Upper lobe of right lung (tissue), 1 donor: ENCODE results near the gene SMIM33. TPM values are rescaled to one million over a fixed set of nuclear protein-coding genes. Genes with fewer than 3 reads are reported as not detected.

Experiments used
- ATAC-seq: fragments of 200-7000 bp; cut with Tn5 transposase; one replicate; pipeline ENCODE4 v1.9.1; 2020; ENCODE audit warnings: mild to moderate bottlenecking, moderate library complexity
- DNase-seq: peaks from one replicate; pipeline ENCODE4 v3.0.0-alpha.2; 2020
- H3K27ac ChIP-seq: fragments of 200-600 bp; one replicate; pipeline ENCODE4 v1.8.0; 2022
- H3K27me3 ChIP-seq: fragments of 200-600 bp; one replicate; pipeline ENCODE4 v1.8.0; 2022; ENCODE audit warnings: mild to moderate bottlenecking
- H3K36me3 ChIP-seq: fragments of 200-600 bp; one replicate; pipeline ENCODE4 v1.8.0; 2022
- H3K4me1 ChIP-seq: fragments of 200-600 bp; one replicate; pipeline ENCODE4 v1.8.0; 2022
- H3K4me3 ChIP-seq: fragments of 200-600 bp; one replicate; pipeline ENCODE4 v1.8.0; 2022; ENCODE audit warnings: mild to moderate bottlenecking
- H3K9me3 ChIP-seq: fragments of 200-600 bp; one replicate; pipeline ENCODE4 v1.8.0; 2022
- intact Hi-C: fragments of 100-400 bp; cut with DNase I; formaldehyde crosslinking; loops from one replicate; pipeline ENCODE4 v1.11.0; 2022
- total RNA-seq: library from RNA; stranded (reverse); fragmentation: NEBNext Ultra II Directional; extraction: Animal tissue kit (Norgen Biotek cat#: 25700); gene quantifications from one replicate; pipeline ENCODE4 v1.2.1, GENCODE V29; 2021
- TF ChIP-seq, protein P1 (sequence below): fragments of 200-600 bp; IDR thresholded peaks from one replicate; pipeline ENCODE4 v1.8.0; 2022; ENCODE audit warnings: antibody characterized with exemption
- donor health status: DM: no; HTN: yes; CAD: no; lungs with severe emphysema.

SMIM33 gene
- total RNA-seq, 1 donor from 2014 or later = not detected

DNA sequence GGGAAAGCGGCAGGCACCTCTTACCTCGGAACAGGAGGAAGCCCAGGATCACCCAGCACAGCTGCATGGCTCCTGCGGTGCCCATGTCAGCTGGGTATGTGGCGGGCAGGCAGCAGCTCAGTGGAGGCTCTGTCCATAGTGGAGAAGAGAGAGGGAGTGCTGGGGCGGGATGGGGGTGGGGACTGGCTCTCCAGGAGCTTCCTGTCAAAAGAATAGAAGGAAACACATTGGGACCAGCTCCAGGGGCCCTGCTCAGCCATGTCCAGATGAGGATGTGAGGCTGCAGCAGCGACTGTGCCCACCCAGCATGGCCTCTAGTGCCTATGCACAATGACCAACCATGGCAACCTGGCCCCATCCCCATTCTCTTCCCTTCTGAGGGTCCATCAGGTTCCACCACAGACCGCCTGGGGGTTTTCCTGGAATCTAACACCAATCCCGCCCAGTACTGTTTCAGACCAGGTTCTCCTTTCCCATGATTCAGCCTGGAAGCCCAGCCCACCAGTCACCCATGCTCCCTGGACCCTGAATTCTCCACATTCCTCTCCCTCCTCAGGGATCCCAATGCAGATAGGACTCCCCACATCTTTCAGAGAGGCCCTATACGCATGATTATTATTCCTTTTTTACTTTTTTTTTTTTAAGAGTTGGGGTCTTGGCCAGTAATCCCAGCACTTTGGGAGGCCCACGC is 8.1 kb upstream of the SMIM33 start, which contains the start of gene ECSCR:
Gene ECSCR, minus strand, starts transcription at position 158 of the 691 bp plus-strand sequence. Its CDS starts 73 bp downstream, at position 85.
- Histone ChIP-seq H3K27ac (peak within 1 kb of the TSS; percentile 77), H3K4me3 (peak within 1 kb of the TSS; percentile 45), H3K27me3 (no peaks in the 10 kb centered on the region), H3K4me1 (peaks cover 14% of the 10 kb centered on the region), H3K9me3 (no peaks in the 10 kb centered on the region), H3K36me3 (no peaks in the 10 kb centered on the region)
- ATAC-seq (peak; percentile 37), DNase-seq (no peak)
- TF ChIP-seq, protein P1, sequence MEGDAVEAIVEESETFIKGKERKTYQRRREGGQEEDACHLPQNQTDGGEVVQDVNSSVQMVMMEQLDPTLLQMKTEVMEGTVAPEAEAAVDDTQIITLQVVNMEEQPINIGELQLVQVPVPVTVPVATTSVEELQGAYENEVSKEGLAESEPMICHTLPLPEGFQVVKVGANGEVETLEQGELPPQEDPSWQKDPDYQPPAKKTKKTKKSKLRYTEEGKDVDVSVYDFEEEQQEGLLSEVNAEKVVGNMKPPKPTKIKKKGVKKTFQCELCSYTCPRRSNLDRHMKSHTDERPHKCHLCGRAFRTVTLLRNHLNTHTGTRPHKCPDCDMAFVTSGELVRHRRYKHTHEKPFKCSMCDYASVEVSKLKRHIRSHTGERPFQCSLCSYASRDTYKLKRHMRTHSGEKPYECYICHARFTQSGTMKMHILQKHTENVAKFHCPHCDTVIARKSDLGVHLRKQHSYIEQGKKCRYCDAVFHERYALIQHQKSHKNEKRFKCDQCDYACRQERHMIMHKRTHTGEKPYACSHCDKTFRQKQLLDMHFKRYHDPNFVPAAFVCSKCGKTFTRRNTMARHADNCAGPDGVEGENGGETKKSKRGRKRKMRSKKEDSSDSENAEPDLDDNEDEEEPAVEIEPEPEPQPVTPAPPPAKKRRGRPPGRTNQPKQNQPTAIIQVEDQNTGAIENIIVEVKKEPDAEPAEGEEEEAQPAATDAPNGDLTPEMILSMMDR = no peak
- intact Hi-C loops = no loop called here

DNA sequence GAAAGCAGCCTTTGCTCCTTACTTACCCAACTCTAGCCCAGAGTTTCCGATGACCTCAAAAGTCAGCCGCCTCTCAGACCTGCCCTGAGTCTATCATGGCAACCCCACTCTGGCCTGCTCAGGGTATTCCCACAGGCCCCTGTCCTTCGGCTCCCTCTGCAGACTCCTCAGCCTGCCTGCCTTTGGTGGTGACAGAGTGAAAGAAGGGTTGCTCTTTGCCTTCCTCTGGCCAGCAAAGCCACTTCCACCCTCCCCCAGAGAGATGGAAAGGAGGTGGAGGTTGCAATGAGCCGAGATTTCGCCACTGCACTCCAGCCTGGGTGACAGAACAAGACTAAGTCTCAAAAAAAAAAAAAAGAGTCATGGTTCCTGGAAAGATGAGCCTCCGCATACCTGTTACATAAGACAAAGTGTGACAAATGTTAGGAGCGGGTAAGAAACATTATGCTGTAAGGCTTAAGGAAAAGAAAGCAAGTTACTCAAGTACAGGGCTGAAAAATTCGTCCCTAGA is 2.3 kb upstream of the SMIM33 start:
- TF ChIP-seq, protein P1 = no peak
- H3K4me3 ChIP-seq = no peak overlapping the region
- intact Hi-C loops = no loop called here
- peak; percentile 87 for ATAC-seq
- DNase-seq = peak; percentile 80
- no peaks in the 10 kb centered on the region for H3K9me3 ChIP-seq
- peaks cover 18% of the 10 kb centered on the region for H3K4me1 ChIP-seq
- H3K27me3 ChIP-seq = no peaks in the 10 kb centered on the region
- H3K27ac ChIP-seq = peak overlapping the region; percentile 51
- no peaks in the 10 kb centered on the region for H3K36me3 ChIP-seq

DNA sequence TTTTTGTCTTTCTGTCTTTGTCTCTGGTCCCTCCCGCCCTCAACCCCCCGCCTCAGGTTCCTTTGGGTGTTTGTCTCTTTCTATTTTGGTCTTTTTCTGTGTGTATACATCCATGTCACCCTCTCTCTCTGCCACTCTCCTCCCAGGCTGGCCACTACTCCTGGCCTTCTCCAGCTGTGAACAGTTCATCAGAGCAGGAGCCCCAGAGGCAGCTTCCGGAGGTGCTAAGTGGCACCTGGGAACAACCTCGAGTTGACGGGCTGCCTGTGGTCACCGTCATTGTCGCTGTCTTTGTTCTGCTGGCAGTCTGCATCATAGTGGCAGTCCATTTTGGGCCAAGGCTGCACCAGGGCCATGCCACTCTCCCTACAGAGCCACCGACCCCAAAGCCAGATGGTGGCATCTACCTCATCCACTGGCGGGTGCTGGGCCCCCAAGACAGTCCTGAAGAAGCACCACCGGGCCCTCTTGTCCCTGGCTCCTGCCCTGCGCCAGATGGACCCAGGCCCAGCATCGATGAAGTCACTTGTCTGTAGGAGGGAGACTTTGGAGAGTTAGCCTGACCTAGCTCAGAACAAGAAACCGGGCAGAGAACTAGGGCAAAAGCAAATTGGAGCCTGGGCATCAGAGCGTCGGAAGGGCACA is 1.7 kb downstream of the SMIM33 start:
- TF ChIP-seq, protein P1 = no peak
- no peaks in the 10 kb centered on the region for H3K27me3 ChIP-seq
- intact Hi-C loops = no loop called here
- ATAC-seq = no peak
- H3K9me3 ChIP-seq = no peaks in the 10 kb centered on the region
- peaks cover 19% of the 10 kb centered on the region for H3K36me3 ChIP-seq
- H3K4me3 ChIP-seq = no peak overlapping the region
- no peak for DNase-seq
- H3K27ac ChIP-seq = peak overlapping the region; percentile 73
- H3K4me1 ChIP-seq = peaks cover 43% of the 10 kb centered on the region

DNA sequence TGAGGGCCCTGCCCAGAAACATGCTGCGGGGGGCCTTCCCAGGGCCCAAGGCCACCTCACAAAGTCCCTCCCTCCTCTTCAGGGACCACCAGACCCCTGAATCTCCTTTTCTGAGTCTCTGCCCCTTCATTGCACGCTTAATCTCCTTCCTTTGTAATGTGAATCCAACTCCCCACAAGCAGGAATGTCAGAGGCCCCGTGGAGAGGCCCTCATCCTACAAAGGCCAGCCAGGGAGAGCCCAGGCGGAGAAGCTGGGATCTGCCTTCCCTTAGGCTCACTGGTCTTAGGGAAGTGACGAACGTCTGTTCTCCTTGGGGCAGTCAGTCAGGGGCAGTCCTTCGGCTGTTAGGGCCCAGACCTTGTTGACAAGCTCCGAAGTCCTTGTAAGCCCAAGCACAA is 2.3 kb downstream of the SMIM33 start:
- TF ChIP-seq, protein P1 = no peak
- Histone ChIP-seq H3K4me1 (peaks cover 43% of the 10 kb centered on the region), H3K9me3 (no peaks in the 10 kb centered on the region), H3K27ac (peak overlapping the region; percentile 73), H3K4me3 (no peak overlapping the region), H3K27me3 (no peaks in the 10 kb centered on the region), H3K36me3 (peaks cover 25% of the 10 kb centered on the region)
- intact Hi-C loops = no loop called here
- no peak for DNase-seq
- no peak for ATAC-seq

DNA sequence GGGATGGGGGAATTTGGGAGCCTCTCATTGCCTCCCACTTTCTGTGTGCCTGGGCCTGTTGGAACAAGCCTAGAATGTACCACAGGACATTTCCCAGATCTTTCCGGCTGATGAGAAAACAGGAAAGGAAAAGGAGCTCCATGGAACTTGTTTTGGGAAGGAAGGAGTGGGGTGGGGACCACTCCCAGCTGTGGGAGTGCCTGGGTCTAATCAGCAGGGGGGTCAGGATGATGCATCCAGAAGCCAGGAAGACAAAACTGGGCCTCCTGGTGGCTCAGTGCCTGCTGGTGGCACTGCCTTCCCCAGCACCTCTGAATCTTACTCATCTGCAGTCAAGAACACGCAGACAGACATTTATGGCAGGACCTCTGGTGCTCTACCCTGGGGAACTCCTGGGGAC is 2.8 kb downstream of the SMIM33 start:
- Histone ChIP-seq H3K4me3 (no peak overlapping the region), H3K9me3 (no peaks in the 10 kb centered on the region), H3K27me3 (no peaks in the 10 kb centered on the region), H3K4me1 (peaks cover 46% of the 10 kb centered on the region), H3K27ac (peak overlapping the region; percentile 73), H3K36me3 (peaks cover 30% of the 10 kb centered on the region)
- intact Hi-C loops = no loop called here
- DNase-seq (no peak), ATAC-seq (no peak)
- TF ChIP-seq, protein P1 = no peak
